GM18502 (cell line): ENCODE measurements around the gene PI4KB.

Experiments used
- ATAC-seq: cut with Tn5 transposase; IDR thresholded peaks from one replicate; pipeline ENCODE4 v1.9.1; 2021; ENCODE audit warnings: mild to moderate bottlenecking; ENCODE audit not compliant: unreplicated experiment, poor library complexity

The PI4KB gene

GRCh38 chr1:151312826-151313225, 14.4 kb downstream of the PI4KB start:
- no peak for ATAC-seq

DNA sequence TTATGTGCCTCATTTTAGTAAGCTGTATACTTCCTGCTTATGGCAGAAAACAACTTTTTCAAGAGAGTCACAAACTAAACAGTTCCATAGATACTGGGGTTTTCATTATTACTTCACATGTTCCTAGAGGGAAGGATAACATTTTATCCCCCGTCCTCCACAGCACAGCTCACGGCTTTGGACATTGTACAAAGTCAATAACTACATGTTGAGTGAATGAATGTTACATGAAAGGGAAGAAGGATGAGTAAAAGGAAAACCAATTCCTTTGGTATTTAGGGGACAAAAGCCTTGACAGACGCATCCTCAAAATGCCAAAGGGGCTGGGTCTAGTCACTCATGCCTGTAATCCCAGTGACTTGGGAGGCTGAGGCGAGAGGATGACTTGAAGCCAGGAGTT, 14.8 kb downstream of the PI4KB start:
- ATAC-seq: no peak

GRCh38 chr1:151311589-151312331, 15.5 kb downstream of the PI4KB start:
- no peak for ATAC-seq

DNA sequence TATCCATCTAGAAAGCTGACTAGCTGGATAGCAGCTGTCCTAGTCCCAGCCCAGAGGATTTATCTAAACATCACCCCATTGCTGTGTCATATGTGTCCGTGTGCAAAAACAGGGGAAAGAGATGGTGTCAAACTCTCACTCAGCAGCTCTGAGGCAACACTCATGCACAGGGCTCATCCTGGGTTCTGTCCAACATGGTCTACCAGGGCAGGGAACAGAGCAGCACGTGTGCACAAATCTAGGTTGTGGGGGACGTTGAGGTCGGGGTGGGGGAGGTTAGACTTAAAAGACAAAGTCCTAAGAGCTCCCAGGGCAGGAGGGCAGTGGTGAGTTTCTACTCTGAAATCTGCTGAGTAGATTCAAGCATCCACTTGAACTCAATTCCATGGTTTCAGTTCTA, 16.2 kb downstream of the PI4KB start:
- ATAC-seq: no peak

DNA sequence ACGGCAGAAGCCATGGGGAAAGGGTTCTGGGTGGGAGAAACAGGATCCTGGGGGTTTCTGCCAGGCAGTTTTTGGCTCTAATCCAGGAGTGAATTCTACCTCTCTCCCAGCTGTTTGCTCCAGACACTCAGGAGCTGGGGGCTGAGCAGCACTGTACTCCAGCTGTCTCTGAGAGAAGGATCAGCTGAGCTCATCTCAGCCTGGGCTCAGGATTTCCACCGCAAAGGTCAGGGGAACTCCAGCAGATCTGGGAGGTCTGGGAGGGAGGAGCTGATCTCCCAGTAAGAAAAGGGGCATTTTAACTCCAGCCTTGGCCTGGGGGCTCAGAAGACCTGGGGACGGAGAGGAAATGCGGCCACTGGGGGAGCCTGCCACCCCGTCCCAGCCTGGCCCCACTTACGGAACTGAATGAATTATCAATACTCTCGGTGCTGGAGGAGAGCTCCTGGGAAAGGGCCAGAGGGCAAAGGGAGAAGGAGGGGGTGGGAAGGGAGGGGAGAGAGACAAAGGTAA, 17.3 kb downstream of the PI4KB start:
- ATAC-seq: no peak

- no peak for ATAC-seq
Observed at GRCh38 chr1:151294742-151295462, 32.3 kb downstream of the PI4KB start.

DNA sequence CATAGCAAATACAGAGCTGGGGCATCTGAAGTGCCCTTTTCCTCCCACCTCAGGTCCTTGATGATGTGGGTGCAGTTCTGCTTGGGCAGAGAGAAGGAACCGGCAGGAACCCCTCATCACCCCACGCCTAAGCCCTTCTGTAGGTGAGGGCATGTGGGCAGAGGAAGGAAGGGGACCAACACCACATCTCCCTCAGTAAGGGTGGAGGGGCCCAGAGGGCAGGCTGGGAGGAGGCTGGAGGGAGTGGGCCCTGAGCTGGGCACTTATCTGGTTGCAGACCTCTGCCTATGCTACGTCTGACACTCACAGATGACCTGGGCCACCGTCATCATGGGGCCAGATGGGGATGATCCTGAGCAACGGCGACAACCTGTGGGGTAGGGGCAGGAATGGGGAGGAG, 34.1 kb downstream of the PI4KB start:
- ATAC-seq: no peak

- no peak for ATAC-seq
Observed at GRCh38 chr1:151292207-151293030, 34.8 kb downstream of the PI4KB start.

GRCh38 chr1:151290709-151291303, 36.4 kb downstream of the PI4KB start:
- no peak for ATAC-seq

GRCh38 chr1:151289991-151290708, 37.1 kb downstream of the PI4KB start:
- ATAC-seq: no peak

DNA sequence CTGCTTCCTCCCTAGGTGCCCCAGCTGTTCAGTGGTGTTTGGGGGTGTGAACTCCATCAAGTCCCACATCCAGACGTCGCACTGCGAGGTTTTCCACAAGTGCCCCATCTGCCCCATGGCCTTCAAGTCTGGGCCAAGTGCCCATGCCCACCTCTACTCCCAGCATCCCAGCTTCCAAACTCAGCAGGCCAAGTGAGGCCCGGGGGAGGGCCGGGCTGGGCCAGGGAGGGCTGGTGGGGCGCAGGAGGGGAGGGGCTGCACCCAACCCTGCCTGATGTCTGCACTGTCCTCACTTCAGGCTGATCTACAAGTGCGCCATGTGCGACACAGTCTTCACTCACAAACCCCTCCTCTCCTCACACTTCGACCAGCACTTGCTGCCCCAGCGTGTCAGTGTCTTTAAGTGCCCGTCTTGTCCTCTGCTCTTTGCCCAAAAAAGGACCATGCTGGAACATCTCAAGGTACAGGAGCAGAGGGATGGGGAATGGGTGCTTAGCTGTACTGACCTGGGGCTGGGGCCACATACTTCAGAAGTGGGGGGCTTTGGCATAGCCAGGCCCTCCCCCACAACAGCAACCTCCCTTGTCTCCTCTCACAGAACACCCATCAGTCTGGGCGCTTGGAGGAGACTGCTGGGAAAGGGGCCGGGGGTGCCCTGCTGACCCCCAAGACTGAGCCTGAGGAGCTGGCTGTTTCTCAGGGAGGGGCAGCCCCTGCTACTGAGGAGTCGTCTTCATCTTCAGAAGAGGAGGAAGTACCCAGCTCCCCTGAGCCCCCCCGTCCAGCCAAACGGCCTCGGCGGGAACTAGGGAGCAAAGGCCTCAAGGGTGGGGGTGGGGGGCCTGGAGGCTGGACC, 37.9 kb downstream of the PI4KB start:
- ATAC-seq: no peak

- ATAC-seq: no peak
Observed at GRCh38 chr1:151288502-151288901, 38.7 kb downstream of the PI4KB start.

GRCh38 chr1:151287767-151288500, 39.3 kb downstream of the PI4KB start:
- no peak for ATAC-seq

- no peak for ATAC-seq
Observed at GRCh38 chr1:151287341-151287699, 39.9 kb downstream of the PI4KB start.

DNA sequence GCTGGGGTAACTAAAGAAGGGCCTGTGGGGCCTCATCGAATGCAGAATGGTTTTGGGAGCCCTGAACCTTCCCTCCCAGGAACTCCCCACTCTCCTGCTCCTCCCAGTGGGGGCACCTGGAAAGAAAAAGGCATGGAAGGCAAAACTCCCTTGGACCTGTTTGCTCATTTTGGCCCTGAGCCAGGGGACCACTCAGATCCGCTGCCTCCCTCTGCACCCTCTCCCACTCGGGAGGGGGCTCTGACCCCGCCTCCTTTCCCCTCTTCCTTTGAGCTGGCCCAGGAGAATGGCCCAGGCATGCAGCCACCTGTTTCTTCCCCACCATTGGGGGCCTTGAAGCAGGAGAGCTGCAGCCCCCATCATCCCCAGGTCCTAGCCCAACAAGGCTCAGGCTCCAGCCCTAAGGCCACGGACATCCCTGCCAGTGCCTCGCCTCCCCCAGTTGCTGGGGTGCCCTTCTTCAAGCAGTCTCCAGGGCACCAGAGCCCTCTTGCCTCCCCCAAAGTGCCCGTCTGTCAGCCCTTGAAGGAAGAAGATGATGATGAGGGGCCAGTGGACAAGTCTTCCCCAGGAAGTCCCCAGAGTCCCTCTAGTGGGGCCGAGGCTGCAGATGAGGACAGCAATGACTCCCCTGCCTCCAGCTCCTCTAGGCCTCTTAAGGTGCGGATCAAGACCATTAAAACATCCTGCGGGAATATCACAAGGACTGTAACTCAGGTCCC, 40.4 kb downstream of the PI4KB start:
- no peak for ATAC-seq

- ATAC-seq: no peak
Observed at GRCh38 chr1:151284013-151284577, 43.1 kb downstream of the PI4KB start.
